DMS53 (cell line): ENCODE measurements around the gene VWA3B.
A peak's percentile ranks its signal among the peaks of the same experiment; 100 is the strongest.
"Not testable (repeated sequence)": the region's sequence is repeated elsewhere in the genome, so short reads cannot be mapped to it uniquely, and the experiment has no call there.

Source experiments
- DNase-seq: peaks from one replicate; lab custom pipeline; 2025; lab: John Stamatoyannopoulos, UW

Gene VWA3B

GRCh38 chr2:98086491-98087446 lies at the start of gene VWA3B:
Gene VWA3B (plus strand): TSS chr2:98087167. CDS start chr2:98093093, 5,926 bp downstream.
- peak; percentile 98 for DNase-seq

GRCh38 chr2:98037206-98037605 lies 49.8 kb upstream of the VWA3B start:
- DNase-seq = peak; percentile 58

- DNase-seq = peak; percentile 45
Measured at GRCh38 chr2:98037666-98038336, 49.2 kb upstream of the VWA3B start.

GRCh38 chr2:98039085-98039756 lies 47.7 kb upstream of the VWA3B start:
- no peak for DNase-seq

- no peak for DNase-seq
Measured at GRCh38 chr2:98040331-98040939, 46.5 kb upstream of the VWA3B start.

GRCh38 chr2:98043101-98043500 lies 43.9 kb upstream of the VWA3B start:
- no peak for DNase-seq

- DNase-seq = not testable (repeated sequence)
Measured at GRCh38 chr2:98044730-98045129, 42.2 kb upstream of the VWA3B start.

- DNase-seq = no peak
Measured at GRCh38 chr2:98050070-98050469, 36.9 kb upstream of the VWA3B start.

- DNase-seq = no peak
Measured at GRCh38 chr2:98058191-98058975, 28.6 kb upstream of the VWA3B start.

- DNase-seq = no peak
Measured at GRCh38 chr2:98060277-98060676, 26.7 kb upstream of the VWA3B start.

- DNase-seq = peak; percentile 66
Measured at GRCh38 chr2:98063291-98063854, 23.6 kb upstream of the VWA3B start.

- DNase-seq = no peak
Measured at GRCh38 chr2:98065808-98066207, 21.2 kb upstream of the VWA3B start.

GRCh38 chr2:98067160-98067559 lies 19.8 kb upstream of the VWA3B start:
- DNase-seq = no peak

- DNase-seq = no peak
Measured at GRCh38 chr2:98070081-98070480, 16.9 kb upstream of the VWA3B start.

- no peak for DNase-seq
Measured at GRCh38 chr2:98072442-98072841, 14.5 kb upstream of the VWA3B start.

GRCh38 chr2:98078701-98079100 lies 8.3 kb upstream of the VWA3B start:
- no peak for DNase-seq

- DNase-seq = no peak
Measured at GRCh38 chr2:98084151-98084868, 2.7 kb upstream of the VWA3B start.

- DNase-seq = peak; percentile 72
Measured at GRCh38 chr2:98084869-98085238, 2.1 kb upstream of the VWA3B start.

GRCh38 chr2:98085649-98086048 lies 1.3 kb upstream of the VWA3B start:
- no peak for DNase-seq

- DNase-seq = no peak
Measured at GRCh38 chr2:98087447-98088020, 567 bp downstream of the VWA3B start.
